ENCODE results near the gene CD247.
A peak's percentile ranks its signal among the peaks of the same experiment; 100 is the strongest.
"Not testable (repeated sequence)": the region's sequence is repeated elsewhere in the genome, so short reads cannot be mapped to it uniquely, and the experiment has no call there.

The CD247 gene

DNA sequence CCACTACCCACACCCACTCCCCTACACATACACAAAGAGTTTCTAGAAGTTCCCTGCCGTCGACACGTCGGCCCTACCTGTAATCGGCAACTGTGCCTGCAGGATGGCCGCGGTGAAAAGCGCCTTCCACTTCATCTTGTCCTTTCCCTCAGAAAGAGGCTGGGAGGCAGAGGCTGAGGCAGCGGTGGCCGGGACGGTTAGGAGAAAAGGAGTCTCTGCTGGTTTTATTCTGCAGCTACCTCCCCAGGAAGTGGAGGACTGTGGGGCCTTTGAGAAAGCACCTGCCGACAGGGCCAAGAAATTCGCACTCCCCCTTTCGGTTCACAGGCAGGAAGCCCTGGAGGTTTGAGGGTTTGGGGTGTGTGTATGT, at the start of gene CD247:
TSS of gene CD247 (minus strand) at position 199 of the 370 bp plus-strand sequence. CDS start at position 135, 64 bp downstream.
- no peak for DNase-seq

GRCh38 chr1:167567663-167568062, 49.3 kb upstream of the CD247 start:
- no peak for DNase-seq

DNA sequence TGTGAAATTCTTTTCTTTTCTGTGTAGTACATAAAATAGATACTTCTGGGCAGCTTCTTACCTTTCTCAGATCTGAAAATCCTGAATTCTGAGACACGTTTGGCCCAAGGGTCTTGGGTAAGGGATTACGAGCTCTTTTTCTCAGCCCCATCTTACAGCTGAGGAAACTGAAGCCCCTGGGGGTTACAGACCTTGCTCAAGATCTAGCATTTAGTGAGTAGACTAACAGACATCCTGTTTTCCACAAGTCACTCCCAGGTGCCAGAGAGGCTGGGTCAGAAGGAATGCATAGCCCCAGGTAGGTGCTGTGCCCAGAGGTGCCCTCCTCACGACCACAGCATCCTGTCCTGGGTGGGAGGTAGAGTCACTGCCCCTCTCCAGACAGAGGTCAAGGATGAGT, 48.4 kb upstream of the CD247 start:
- DNase-seq, result no peak

DNA sequence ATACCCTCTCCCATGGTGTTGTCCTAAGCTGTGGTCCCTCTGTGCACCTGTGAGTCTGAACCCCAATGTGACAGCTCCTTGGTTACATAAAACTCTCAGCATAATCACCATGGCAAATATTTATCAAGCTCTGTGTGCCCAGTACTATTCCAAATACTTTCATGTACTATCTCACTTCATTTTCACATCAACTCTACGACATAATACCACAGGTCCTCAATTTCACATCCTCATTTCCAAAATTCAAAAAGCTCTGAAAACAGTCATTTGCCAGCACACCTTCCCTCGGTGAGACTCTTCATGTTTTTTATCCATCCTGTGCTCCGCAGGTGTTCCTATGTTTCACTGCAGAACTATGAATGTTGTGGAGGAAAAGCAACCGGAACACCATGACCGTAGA, 47.6 kb upstream of the CD247 start:
- DNase-seq, result no peak

- no peak for DNase-seq
Observed at GRCh38 chr1:167564612-167565270, 46.4 kb upstream of the CD247 start.

- no peak for DNase-seq
Observed at GRCh38 chr1:167563579-167564246, 45.4 kb upstream of the CD247 start.

- DNase-seq, result no peak
Observed at GRCh38 chr1:167562702-167563101, 44.4 kb upstream of the CD247 start.

- DNase-seq, result no peak
Observed at GRCh38 chr1:167561753-167562152, 43.4 kb upstream of the CD247 start.

DNA sequence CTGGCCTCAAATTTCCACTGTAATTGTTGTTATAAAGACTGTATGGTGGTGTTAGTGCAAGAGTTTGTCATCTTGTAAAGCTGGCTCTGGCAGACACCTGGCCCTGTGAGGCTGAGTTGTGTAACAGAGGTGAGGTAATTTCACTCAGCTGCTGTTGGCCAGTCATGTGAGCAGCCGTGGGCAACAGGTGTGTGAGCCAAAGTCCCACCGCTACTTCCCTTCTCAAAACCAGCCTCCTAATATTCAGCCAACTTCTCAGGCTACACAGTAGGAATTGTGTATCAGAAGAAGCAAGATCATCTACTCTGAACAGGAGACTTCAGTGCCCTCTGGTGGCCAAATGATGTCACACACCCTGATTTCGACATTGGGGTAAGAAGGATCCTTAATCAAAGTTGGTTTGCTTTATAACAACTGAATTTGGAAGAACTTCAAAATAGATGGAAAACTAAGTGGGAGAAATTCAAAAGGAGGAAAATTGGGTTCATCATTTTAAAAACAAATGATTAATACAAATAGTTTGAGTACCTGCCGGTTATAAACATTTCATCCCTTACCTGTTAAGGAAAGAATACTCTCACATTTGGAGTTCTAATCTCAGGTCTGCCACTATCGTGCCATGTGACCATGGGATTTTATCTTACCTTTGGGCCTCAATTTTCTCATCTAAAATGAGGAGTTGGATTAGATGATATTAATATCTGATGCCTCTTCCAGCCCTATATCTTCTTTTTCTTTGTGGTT, 37.8 kb upstream of the CD247 start:
- DNase-seq, result peak; percentile 21

- not testable (repeated sequence) for DNase-seq
Observed at GRCh38 chr1:167555072-167555471, 36.7 kb upstream of the CD247 start.

- DNase-seq, result no peak
Observed at GRCh38 chr1:167554028-167554779, 35.9 kb upstream of the CD247 start.

DNA sequence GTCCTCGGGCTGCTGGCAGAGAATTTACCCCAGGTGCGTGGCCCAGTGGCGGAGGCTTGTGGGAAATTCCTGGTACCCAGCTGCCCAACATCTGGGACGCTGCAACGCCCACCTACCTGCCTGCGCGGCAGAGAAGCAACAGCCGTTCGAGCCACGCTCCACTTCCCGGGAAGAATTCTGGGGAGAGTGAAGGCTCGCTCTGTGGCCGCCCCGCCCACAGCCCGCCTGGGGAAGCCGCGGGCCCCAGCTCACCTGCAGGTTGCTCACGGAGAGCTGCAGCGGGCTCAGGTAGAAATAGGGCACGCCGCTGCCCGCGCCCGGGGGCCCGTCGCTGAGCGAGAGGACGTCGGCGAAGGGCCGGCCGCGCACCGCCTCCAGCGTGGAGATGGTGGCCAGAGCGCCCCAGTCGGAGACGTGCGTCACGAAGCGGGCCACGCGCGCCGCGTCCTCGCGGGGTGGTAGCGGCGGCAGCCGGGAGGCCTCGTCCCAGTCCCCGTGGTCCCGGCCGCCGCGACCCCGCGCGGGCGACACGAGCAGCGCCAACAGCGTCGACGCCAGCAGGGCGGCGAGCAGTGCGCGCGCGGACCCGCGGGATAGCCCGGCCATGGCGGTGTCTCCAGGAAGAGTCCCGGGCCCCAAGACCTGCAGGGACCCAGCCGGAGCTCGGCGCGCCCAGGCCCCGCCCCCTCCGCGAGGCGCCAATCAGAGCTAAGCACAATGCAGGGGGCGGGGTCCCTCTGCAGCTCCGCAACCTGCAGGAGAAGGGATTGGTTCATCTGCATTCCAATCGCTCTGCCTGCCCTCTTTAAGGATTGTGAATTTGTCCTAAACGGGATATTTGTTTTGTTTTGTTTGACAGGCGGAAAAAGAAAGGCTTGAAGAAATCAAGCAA, 35.1 kb upstream of the CD247 start, which contains the start of gene CREG1:
TSS of gene CREG1 (minus strand) at position 627 of the 892 bp plus-strand sequence.
- DNase-seq, result peak; percentile 64

DNA sequence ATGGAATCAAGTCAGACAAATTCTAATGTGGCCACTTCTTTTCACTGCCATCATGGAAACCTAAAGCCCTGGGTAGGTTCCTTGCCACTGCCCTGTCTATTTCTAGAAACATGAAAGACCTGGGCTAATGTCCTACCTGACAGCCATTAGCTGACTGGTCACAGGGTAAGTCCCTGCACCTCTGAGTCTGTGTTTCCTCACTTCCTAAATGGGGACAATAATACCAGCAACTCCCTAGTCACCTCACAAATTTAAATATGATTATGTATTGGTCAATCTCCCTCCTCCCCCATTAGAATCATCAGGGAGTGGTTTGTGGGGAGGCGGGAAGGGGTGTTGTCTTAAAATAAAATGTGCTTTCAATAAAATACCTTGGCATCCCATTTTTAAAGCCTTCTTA, 33.0 kb upstream of the CD247 start:
- no peak for DNase-seq

DNA sequence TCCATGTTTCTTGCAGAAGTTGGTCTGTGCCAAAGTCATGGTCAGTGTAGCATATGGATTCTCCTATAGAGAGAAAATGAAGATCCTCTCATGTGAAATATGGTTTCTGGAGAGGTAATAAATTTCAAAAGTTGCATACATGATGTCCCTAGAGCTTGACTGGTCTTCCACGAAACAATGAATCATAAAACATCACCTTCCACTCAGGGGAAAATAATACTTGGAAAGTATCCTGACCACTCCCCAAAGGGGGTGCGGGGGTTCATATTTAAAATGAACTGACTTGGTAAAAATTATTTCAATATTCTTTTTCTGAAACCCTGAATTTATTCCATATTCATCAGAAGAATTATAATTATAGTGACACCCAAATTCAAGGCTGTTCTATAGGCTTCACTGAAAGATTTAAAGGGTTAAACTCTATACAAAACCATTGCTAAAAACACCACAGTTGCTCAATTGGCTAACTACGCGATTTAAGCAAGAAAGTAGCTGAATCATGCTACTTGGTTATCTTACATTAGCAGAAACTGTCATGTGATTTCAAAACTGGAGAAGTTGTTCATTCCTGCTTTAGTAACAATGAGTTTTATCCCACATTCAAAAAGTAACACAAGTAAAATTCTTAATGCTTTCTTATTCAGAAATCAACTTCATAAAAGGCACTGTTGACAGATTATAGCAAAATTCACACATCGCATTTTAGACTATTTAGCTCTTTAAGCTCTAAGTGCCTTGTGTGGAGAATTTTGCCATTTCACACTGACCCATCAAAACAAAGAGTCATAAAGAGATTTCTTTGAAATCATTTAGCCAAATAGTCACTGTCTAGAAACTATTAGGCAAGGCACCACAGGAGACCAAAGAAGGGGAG, 30.0 kb upstream of the CD247 start:
- no peak for DNase-seq

- DNase-seq, result no peak
Observed at GRCh38 chr1:167546935-167547334, 28.6 kb upstream of the CD247 start.

- DNase-seq, result no peak
Observed at GRCh38 chr1:167545349-167545748, 27.0 kb upstream of the CD247 start.

- DNase-seq, result no peak
Observed at GRCh38 chr1:167544447-167545093, 26.2 kb upstream of the CD247 start.

DNA sequence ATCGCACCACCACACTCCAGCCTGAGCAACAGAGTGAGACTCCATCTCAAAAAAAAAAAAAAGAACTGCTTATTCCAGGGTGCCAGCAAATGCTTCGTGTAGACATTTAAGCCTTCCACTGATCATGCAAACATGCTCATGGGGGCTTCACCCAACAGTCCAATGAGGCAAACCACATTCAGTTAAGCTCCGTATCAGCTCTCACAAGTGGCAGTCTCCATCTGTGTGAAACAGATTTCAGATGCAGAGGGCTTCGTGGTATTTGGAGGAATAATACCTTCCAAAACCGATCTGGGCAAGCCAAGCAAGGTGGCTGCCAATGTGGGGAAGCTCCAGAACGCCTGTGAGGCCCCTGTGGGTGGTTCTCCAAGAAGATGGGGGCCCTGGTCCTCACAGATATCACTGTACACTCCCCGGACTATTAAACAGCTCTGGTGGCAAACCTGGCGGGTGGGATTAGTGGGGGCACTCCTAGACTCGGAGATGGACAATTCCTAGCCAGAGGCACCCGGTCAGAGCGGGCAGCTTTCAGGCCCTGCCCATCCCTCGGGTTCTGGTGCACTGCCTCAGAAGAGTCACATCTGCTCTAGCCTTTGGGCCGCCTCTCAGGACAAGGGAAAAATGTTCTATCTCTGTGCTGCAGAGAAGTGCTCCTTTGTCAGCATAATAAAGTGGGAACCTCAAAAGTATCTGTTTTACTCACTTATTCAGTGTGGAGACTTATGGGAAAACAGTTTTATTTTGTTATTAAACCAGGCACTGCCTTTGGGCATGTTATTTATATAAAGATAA, 25.1 kb upstream of the CD247 start:
- no peak for DNase-seq

All from NCI-H2081 treated with DMSO at 0.1 percent for 48 hours (cell line).